Keratinocyte (primary cell): ENCODE data around the gene MFSD6. TPM values are rescaled to one million over a fixed set of nuclear protein-coding genes. Genes with fewer than 3 reads are reported as not detected.
A peak's percentile ranks its signal among the peaks of the same experiment; 100 is the strongest.

Experiments
- DNase-seq: peaks from one replicate; pipeline ENCODE4 v3.0.0-alpha.2; 2011; ENCODE audit warnings: low read depth, missing footprints, low spot score
- FAIRE-seq: peaks from 2 replicates; lab custom pipeline; 2011; peaks lifted over from hg19 to GRCh38; lab: Jason Lieb, UNC
- H2AFZ ChIP-seq: 2 replicates; pipeline ENCODE4 v1.6.0; 2012; ENCODE audit warnings: low read length, control low read depth, inconsistent platforms; ENCODE audit not compliant: control insufficient read depth
- H3K27ac ChIP-seq: 2 replicates; pipeline ENCODE4 v1.5.1; 2011; ENCODE audit warnings: low read length; ENCODE audit not compliant: control insufficient read depth, insufficient read depth
- H3K27me3 ChIP-seq: 3 replicates; pipeline ENCODE4 v1.6.0; 2011; ENCODE audit warnings: low read length; ENCODE audit not compliant: control insufficient read depth, insufficient read depth; ENCODE audit errors: extremely low read depth
- H3K36me3 ChIP-seq, 2 experiments: 2 replicates in 1 of 2; 3 replicates in 1 of 2; pipeline ENCODE4 v1.5.1; 2011; ENCODE audit warnings: low read length in 2 of 2, mild to moderate bottlenecking in 1 of 2; ENCODE audit not compliant: control insufficient read depth in 2 of 2, insufficient read depth in 2 of 2; ENCODE audit errors: extremely low read depth in 1 of 2
- H3K4me1 ChIP-seq: 3 replicates; pipeline ENCODE4 v1.5.1; 2011; ENCODE audit warnings: low read length; ENCODE audit not compliant: control insufficient read depth, insufficient read depth; ENCODE audit errors: extremely low read depth
- H3K4me2 ChIP-seq: 3 replicates; pipeline ENCODE4 v1.6.0; 2011; ENCODE audit warnings: low read depth, low read length; ENCODE audit not compliant: control insufficient read depth, insufficient read depth; ENCODE audit errors: extremely low read depth
- H3K4me3 ChIP-seq, 3 experiments: fragments of 200-600 bp in 1 of 3; sonication (generic) in 1 of 3; 2 replicates in 2 of 3; 3 replicates in 1 of 3; pipeline ENCODE4 v1.5.1; 2011 to 2016; ENCODE audit warnings: low read length in 3 of 3, mild to moderate bottlenecking in 3 of 3, control low read depth in 2 of 3, inconsistent platforms in 1 of 3, low read depth in 1 of 3, mixed read lengths in 1 of 3, mixed run types in 1 of 3, moderate library complexity in 1 of 3; ENCODE audit not compliant: control insufficient read depth in 2 of 3, insufficient read depth in 2 of 3; ENCODE audit errors: extremely low read depth in 1 of 3
- H3K79me2 ChIP-seq: 2 replicates; pipeline ENCODE4 v1.6.0; 2012; ENCODE audit warnings: low read length; ENCODE audit not compliant: control insufficient read depth, insufficient read depth
- H3K9ac ChIP-seq: 3 replicates; pipeline ENCODE4 v1.6.0; 2011; ENCODE audit warnings: low read length; ENCODE audit not compliant: control insufficient read depth, insufficient read depth; ENCODE audit errors: extremely low read depth
- H3K9me1 ChIP-seq: 3 replicates; pipeline ENCODE4 v1.6.0; 2011; ENCODE audit warnings: low read length; ENCODE audit not compliant: control insufficient read depth, insufficient read depth; ENCODE audit errors: extremely low read depth
- H3K9me3 ChIP-seq: 2 replicates; pipeline ENCODE4 v1.5.1; 2012; ENCODE audit warnings: low read depth, low read length; ENCODE audit not compliant: control insufficient read depth
- H4K20me1 ChIP-seq: 3 replicates; pipeline ENCODE4 v1.6.0; 2011; ENCODE audit warnings: low read length; ENCODE audit not compliant: control insufficient read depth, insufficient read depth; ENCODE audit errors: extremely low read depth
- EZH2 ChIP-seq: IDR thresholded peaks from one replicate; pipeline ENCODE4 v1.6.1; 2012; ENCODE audit warnings: inconsistent platforms, mild to moderate bottlenecking, low read length, moderate library complexity
- dilution Hi-C: fragments of 300-500 bp; cut with MboI; formaldehyde crosslinking; loops from one replicate; pipeline ENCODE4 v1.7.0; 2020; ENCODE audit warnings: low sequenced_read_pairs; ENCODE audit not compliant: extremely low pct_ligation_motif_present
- polyA plus RNA-seq, 5 experiments: library from polyadenylated mRNA; depleted of rRNA in 3 of 5; stranded (reverse) in 3 of 5; stranded (forward) in 1 of 5; unstranded in 1 of 5; fragments of >200 nt; gene quantifications; 1 replicate in 1 of 5; 2 replicates in 3 of 5; 3 replicates in 1 of 5; pipeline versions ENCODE4 v1.2.1 to v1.2.3, GENCODE V29; 2011 to 2012; ENCODE audit warnings: missing spikeins in 2 of 5, low read depth in 1 of 5, low replicate concordance in 1 of 5
- TF ChIP-seq, protein P1 (sequence below), 3 experiments: IDR thresholded peaks in 1 of 3; conservative IDR thresholded peaks in 1 of 3; optimal IDR thresholded peaks in 1 of 3; 2 replicates in 2 of 3; 3 replicates in 1 of 3; pipeline versions ENCODE3 to v1.5.1; 2011; ENCODE audit warnings: low read length in 3 of 3, mild to moderate bottlenecking in 3 of 3, moderate library complexity in 2 of 3, control low read depth in 1 of 3, inconsistent platforms in 1 of 3; ENCODE audit not compliant: insufficient read depth in 2 of 3; ENCODE audit errors: extremely low read depth in 1 of 3

Gene MFSD6
- polyA plus RNA-seq, 1 donor (not counting 4 experiments of a cell fraction or from before 2014, with no cell fraction given): 11.0 TPM

DNA sequence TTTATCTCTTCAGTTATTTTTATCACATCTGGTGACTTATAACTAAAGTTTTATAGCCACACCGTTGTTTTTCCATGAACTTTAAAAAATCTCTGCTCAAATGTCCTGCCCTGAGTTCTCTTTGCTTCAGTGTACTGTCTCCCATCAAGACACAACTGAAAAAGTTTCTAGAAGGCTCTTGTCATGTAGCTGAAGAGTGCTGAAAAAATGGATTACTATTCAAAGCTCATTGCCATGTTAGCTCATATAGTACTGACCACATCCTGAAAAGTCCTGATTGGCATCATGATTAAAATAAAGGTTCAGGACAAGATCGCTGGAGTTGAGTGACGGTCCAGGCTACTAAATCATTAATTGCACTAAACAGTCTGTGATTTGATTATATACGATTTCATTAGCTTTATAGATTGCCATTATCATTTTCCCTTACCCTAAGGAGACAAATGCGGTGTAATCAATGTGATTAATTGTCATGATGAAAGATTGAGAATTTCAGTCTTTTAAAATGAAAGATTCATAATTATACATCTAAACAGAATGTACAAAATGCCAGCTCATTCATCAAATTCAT, 62.2 kb downstream of the MFSD6 start:
- dilution Hi-C loops: no loop called here
- H3K27ac ChIP-seq: peak overlapping the region; percentile 66
- no peaks in the 10 kb centered on the region for H3K9me3 ChIP-seq
- H2AFZ ChIP-seq: no peak overlapping the region
- H3K27me3 ChIP-seq: no peaks in the 10 kb centered on the region
- FAIRE-seq: no peak
- no peak overlapping the region for H3K9ac ChIP-seq
- no peaks in the 10 kb centered on the region for H3K79me2 ChIP-seq
- peaks cover 25% of the 10 kb centered on the region for H3K4me1 ChIP-seq
- no peak overlapping the region for H3K4me2 ChIP-seq
- no peak for DNase-seq
- no peak overlapping the region for H3K4me3 ChIP-seq
- no peaks in the 10 kb centered on the region for H4K20me1 ChIP-seq
- no peaks in the 10 kb centered on the region for H3K36me3 ChIP-seq
- TF ChIP-seq, protein P1, sequence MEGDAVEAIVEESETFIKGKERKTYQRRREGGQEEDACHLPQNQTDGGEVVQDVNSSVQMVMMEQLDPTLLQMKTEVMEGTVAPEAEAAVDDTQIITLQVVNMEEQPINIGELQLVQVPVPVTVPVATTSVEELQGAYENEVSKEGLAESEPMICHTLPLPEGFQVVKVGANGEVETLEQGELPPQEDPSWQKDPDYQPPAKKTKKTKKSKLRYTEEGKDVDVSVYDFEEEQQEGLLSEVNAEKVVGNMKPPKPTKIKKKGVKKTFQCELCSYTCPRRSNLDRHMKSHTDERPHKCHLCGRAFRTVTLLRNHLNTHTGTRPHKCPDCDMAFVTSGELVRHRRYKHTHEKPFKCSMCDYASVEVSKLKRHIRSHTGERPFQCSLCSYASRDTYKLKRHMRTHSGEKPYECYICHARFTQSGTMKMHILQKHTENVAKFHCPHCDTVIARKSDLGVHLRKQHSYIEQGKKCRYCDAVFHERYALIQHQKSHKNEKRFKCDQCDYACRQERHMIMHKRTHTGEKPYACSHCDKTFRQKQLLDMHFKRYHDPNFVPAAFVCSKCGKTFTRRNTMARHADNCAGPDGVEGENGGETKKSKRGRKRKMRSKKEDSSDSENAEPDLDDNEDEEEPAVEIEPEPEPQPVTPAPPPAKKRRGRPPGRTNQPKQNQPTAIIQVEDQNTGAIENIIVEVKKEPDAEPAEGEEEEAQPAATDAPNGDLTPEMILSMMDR (optimal IDR thresholded peaks at IDR 0.05 in 1 of 3, IDR thresholded peaks at IDR 0.05 in 1 of 3, conservative IDR thresholded peaks at IDR 0.05 in 1 of 3; ENCODE audit: extremely low read depth in 1 of 3, insufficient read depth in 2 of 3, low read length in 3 of 3): no peak
- no peak for TF ChIP-seq EZH2
- H3K9me1 ChIP-seq: no peaks in the 10 kb centered on the region

DNA sequence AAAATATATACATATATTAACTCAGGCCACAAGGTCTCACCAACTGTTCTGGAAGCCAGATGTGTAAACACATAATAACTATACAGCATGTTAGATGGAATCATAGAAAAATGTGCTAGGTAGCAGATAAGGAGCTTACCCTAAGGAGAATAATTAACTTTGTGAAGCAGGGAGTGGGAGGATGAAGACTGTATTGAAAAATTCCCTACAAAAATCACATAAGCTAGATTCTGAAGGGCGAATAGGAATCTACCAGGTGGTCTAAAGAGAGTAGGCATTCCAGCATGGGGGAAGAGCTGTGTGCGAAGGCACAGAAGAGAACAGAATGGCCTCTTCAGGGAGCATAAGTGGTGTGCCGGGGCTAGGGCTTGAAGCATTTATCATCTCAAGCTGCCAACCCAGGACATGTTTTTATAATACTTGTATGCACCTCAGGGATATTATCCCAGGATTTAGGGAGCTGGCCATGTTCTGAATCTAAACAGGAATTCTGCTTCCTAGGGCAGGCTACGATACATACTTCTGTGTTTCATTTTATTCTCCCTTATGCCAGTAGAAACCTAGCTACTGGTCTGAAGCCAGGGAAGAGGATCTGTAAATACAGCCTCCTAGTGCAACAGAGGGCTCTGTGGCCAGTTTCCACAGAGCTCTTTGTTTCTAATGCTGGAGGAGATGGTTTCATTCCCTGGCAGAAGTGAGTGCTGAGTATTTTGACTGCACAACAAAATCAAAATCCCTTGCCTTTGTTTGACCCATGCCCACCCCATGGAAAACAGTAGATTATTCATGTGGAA, 69.7 kb downstream of the MFSD6 start:
- dilution Hi-C loops: no loop called here
- DNase-seq (no peak), FAIRE-seq (no peak)
- Histone ChIP-seq H2AFZ (no peak overlapping the region), H3K36me3 (no peaks in the 10 kb centered on the region), H3K79me2 (no peaks in the 10 kb centered on the region), H3K4me1 (no peaks in the 10 kb centered on the region), H4K20me1 (no peaks in the 10 kb centered on the region), H3K9me3 (no peaks in the 10 kb centered on the region), H3K4me2 (no peak overlapping the region), H3K4me3 (no peak overlapping the region), H3K9me1 (no peaks in the 10 kb centered on the region), H3K27me3 (no peaks in the 10 kb centered on the region), H3K9ac (no peak overlapping the region), H3K27ac (no peak overlapping the region)
- TF ChIP-seq, protein P1 (optimal IDR thresholded peaks at IDR 0.05 in 1 of 3, IDR thresholded peaks at IDR 0.05 in 1 of 3, conservative IDR thresholded peaks at IDR 0.05 in 1 of 3; ENCODE audit: extremely low read depth in 1 of 3, insufficient read depth in 2 of 3, low read length in 3 of 3): no peak
- TF ChIP-seq EZH2: no peak
